GM18861 (cell line): Measurements from ENCODE around the gene TPPP2.

Source experiments
- ATAC-seq: cut with Tn5 transposase; IDR thresholded peaks from one replicate; pipeline ENCODE4 v1.9.1; 2021; ENCODE audit not compliant: unreplicated experiment

Gene TPPP2

GRCh38 chr14:21016413-21017190, 13.4 kb upstream of the TPPP2 start:
- no peak for ATAC-seq

DNA sequence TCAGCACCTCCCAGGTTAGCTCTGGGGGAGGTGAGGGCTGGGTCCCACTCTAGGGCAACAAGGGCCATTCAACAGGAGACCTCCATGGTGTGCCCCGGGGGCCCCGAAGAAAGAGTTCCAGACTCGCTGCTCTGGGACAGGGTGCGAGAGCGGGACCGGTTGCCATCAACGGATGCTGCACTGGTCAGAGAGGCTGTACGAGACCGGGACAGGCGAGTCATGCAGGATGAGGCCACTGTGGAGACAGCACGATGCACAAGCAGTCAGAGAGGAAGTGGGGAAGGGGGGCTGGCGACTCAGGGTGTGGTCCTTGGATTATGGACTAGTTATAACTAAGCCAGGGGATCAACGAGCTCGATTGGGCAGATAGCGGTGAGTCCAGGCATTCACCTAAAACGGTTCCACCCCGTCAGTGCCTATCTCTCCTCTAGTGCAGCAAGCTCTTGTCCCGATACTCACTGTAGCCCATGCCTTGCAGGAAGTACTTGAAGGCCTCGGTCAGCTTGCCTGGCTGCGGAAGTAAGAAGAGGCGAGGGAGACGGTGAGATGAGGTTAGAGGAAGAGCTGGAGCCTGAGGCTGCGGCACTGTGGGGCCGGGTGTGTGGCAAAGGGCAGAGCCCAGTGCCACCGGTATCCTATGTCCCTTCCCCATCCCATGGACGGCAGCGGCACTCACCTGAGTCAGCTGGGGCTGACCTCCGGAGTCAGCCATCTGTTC, 12.3 kb upstream of the TPPP2 start:
- no peak for ATAC-seq

GRCh38 chr14:21018286-21018685, 11.7 kb upstream of the TPPP2 start:
- no peak for ATAC-seq

GRCh38 chr14:21018781-21019180, 11.2 kb upstream of the TPPP2 start:
- no peak for ATAC-seq

- no peak for ATAC-seq
Measured at GRCh38 chr14:21019366-21019765, 10.7 kb upstream of the TPPP2 start.

DNA sequence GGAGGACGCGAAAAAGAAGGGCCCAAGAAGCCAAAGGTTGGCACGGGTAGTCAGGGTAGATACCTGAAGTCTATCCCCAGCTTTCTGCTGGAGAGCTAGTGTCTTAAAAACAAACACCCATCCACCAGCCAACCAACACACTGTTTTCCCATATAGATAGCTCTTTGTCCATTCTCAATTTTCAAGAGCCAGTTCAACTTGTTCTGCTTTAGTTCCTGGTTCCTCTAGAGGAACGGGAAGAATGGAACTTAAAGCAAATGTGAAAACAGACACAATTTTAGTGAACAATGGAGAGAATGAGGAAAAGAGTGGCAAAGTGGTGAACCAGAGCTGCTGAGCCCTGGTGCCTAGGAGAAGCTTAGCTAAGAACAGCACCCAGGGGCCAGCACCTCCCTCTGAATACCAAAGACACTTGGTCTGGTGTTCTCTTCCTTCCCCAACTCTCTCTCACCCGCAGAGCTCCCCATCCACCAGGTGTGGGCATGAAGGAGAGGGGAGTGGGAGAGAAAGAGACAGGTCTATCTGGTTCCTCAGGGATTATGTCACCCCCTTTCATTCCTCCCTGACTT, 9.0 kb upstream of the TPPP2 start:
- ATAC-seq, result no peak

DNA sequence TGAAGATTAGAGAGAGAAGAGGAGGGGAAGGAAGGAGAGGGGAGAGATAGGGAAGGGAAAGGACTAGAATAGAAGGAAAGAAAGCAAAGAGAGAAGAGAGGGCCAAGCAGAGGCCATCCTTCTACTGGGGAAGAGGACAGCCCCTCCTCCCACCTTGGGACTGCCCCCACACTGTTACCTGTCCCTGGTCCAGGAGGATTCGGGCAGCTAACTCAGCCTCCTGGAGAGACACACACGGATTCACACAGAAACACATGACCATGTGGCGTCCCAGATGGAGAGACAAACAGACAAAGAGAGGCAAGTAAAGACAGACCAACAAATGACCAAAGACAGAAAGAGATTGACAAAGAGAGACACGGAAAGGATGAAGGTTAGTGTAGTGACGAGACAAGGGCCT, 7.3 kb upstream of the TPPP2 start:
- ATAC-seq, result no peak

DNA sequence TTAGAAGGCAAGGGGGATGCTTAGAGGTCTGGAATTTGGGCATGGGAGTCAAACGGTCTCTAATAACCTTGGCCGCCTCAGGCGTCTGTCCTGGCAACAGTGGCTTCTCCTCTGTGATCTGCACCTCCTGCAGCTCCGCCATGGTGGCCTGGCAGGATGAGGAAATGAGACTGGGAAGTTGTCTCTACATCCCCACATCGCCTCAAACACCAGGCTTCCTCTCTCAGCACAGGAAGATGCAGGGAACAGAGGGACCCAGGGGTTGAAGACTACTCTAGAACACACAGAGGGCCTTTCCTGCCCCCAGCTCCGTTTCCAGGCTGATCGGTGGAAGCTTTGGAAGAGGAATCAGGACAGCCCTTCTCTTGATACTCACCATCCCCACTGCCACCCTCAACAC, 6.8 kb upstream of the TPPP2 start:
- ATAC-seq, result no peak

- ATAC-seq, result no peak
Measured at GRCh38 chr14:21023817-21024584, 6.0 kb upstream of the TPPP2 start.

GRCh38 chr14:21024585-21025370, 5.2 kb upstream of the TPPP2 start, which contains the start of gene NDRG2:
Gene NDRG2 (minus strand): TSS chr14:21025061. CDS start chr14:21023315, 1,746 bp downstream.
- no peak for ATAC-seq

GRCh38 chr14:21025371-21026273, 4.4 kb upstream of the TPPP2 start:
- ATAC-seq, result no peak

DNA sequence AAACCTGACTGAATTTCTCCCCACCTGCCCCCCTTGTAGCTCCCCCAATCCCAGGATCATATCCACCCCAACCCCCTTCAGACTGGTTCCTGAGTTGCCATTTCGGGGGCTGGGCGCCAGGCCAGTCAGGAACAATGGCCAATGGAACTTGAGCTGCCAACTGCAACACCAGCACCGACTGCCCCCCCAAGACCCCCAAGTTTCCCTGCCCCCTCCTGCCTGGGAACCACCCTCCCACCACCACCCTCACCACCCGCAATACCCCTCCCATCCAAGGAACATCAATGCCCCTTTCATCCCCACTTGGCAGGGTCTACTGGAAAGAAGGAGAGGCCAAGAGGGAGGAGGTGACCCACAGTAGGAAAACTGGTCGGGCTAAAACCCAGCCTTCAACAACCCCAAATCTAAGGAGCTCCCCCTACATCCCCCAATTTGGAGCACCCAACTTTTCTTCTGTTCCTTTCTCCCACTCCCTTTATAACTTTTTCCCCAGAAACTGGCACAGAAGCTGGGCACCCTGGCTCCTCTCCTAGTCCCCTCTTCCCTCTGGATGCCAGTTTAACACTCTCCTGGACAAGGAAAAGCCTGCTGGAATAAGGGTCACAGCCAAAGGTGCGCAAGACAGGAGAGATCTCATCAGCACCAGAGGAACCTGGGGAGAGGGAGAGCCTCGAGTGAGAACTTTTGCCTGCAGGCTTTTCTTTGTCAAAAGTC, 3.6 kb upstream of the TPPP2 start:
- no peak for ATAC-seq

DNA sequence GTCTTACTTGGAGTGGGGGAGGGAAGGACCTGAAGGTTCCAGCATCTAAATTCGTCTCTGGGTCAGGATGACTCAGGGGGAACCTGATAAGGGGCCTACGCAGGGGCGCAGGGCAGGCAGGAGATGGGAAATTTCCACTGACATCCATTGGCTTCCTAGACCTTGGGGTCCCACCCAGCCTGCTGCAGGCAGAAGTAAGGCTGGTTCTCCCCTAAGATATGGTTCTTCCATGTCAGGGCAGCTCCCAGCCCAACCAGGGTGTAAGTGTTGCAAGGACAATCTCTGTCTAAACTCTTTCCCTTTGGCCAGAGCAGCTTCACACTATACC, 3.1 kb upstream of the TPPP2 start:
- ATAC-seq, result no peak

- no peak for ATAC-seq
Measured at GRCh38 chr14:21030531-21030930, 514 bp downstream of the TPPP2 start.

GRCh38 chr14:21032326-21033132, 2.5 kb downstream of the TPPP2 start:
- no peak for ATAC-seq

GRCh38 chr14:21033133-21033698, 3.2 kb downstream of the TPPP2 start:
- no peak for ATAC-seq

- ATAC-seq, result no peak
Measured at GRCh38 chr14:21034707-21035106, 4.7 kb downstream of the TPPP2 start, which contains the start of gene RNASE13. Gene RNASE13 (minus strand): TSS chr14:21034807. CDS start chr14:21034288, 519 bp downstream.

- ATAC-seq, result no peak
Measured at GRCh38 chr14:21036751-21037150, 6.7 kb downstream of the TPPP2 start.
